MM.1S (cell line): Measurements from ENCODE around the gene PODNL1.

Experiments used
- DNase-seq: peaks from one replicate; pipeline ENCODE4 v3.0.0-alpha.2; 2015
- H2AFZ ChIP-seq: fragments of 300-600 bp; sonication (generic); 2 replicates; pipeline ENCODE4 v1.6.0; 2016; ENCODE audit warnings: antibody characterized with exemption, low read length
- H3F3A ChIP-seq: fragments of 300-600 bp; sonication (generic); 2 replicates; pipeline ENCODE4 v1.6.1; 2016; ENCODE audit warnings: mild to moderate bottlenecking, antibody characterized with exemption, low read length, moderate library complexity, mixed read lengths; ENCODE audit not compliant: insufficient read depth
- H3K27ac ChIP-seq: fragments of 300-600 bp; sonication (generic); 2 replicates; pipeline ENCODE4 v1.5.1; 2016; ENCODE audit warnings: mild to moderate bottlenecking, low read length
- H3K27me3 ChIP-seq: fragments of 300-600 bp; sonication (generic); replicated peaks from 2 replicates; pipeline ENCODE4 v1.6.0; 2016; ENCODE audit warnings: low read length; ENCODE audit not compliant: insufficient read depth
- H3K36me3 ChIP-seq: fragments of 300-600 bp; sonication (generic); replicated peaks from 2 replicates; pipeline ENCODE4 v1.6.1; 2016; ENCODE audit warnings: mild to moderate bottlenecking, low read length, mixed read lengths; ENCODE audit not compliant: insufficient read depth
- H3K4me1 ChIP-seq: fragments of 300-600 bp; sonication (generic); 2 replicates; pipeline ENCODE4 v1.6.1; 2016; ENCODE audit warnings: low read length, mixed read lengths
- H3K4me2 ChIP-seq: fragments of 300-600 bp; sonication (generic); 2 replicates; pipeline ENCODE4 v1.6.0; 2016; ENCODE audit warnings: low read depth, low read length
- H3K4me3 ChIP-seq: fragments of 300-600 bp; sonication (generic); 2 replicates; pipeline ENCODE4 v1.5.1; 2016; ENCODE audit warnings: low read length, mixed read lengths
- H3K79me2 ChIP-seq: fragments of 300-600 bp; sonication (generic); 2 replicates; pipeline ENCODE4 v1.6.1; 2016; ENCODE audit warnings: mixed run types, low read length, mixed read lengths
- H3K9ac ChIP-seq: fragments of 300-600 bp; sonication (generic); 2 replicates; pipeline ENCODE4 v1.6.1; 2016; ENCODE audit warnings: low read length, mixed read lengths
- H3K9me2 ChIP-seq: fragments of 300-600 bp; sonication (generic); replicated peaks from 2 replicates; pipeline ENCODE4 v1.6.1; 2016; ENCODE audit warnings: mild to moderate bottlenecking, low read length, mixed read lengths; ENCODE audit not compliant: insufficient read depth
- H3K9me3 ChIP-seq: fragments of 300-600 bp; sonication (generic); replicated peaks from 2 replicates; pipeline ENCODE4 v1.6.1; 2016; ENCODE audit warnings: mild to moderate bottlenecking, low read length, mixed read lengths; ENCODE audit not compliant: insufficient read depth
- H4K20me1 ChIP-seq: fragments of 300-600 bp; sonication (generic); 2 replicates; pipeline ENCODE4 v1.6.1; 2016; ENCODE audit warnings: mild to moderate bottlenecking, low read length, moderate library complexity, mixed read lengths; ENCODE audit not compliant: insufficient read depth
- CTCF ChIP-seq: fragments of 300-600 bp; sonication (generic); IDR thresholded peaks from 2 replicates; pipeline ENCODE4 v1.5.1; 2016; ENCODE audit warnings: antibody characterized with exemption, low read length, mixed read lengths
- EZH2 ChIP-seq: fragments of 300-600 bp; sonication (generic); optimal IDR thresholded peaks from 2 replicates; pipeline ENCODE3; 2017; ENCODE audit warnings: low read depth, mild to moderate bottlenecking, antibody characterized with exemption, low read length, mixed read lengths
- EZH2phosphoT487 ChIP-seq: fragments of 300-600 bp; sonication (generic); IDR thresholded peaks from 2 replicates; pipeline ENCODE4 v1.6.1; 2018; ENCODE audit warnings: antibody characterized with exemption, low read length

PODNL1 gene

GRCh38 chr19:13981021-13981420 is 42.8 kb upstream of the PODNL1 start:
- no peak overlapping the region for H3K4me3 ChIP-seq
- DNase-seq = no peak
- no peak overlapping the region for H3K9ac ChIP-seq
- H3K4me1 ChIP-seq = peaks cover 6% of the 10 kb centered on the region
- H3K79me2 ChIP-seq = no peaks in the 10 kb centered on the region
- no peaks in the 10 kb centered on the region for H3K9me3 ChIP-seq
- no peaks in the 10 kb centered on the region for H3K27me3 ChIP-seq
- no peaks in the 10 kb centered on the region for H3K9me2 ChIP-seq
- no peaks in the 10 kb centered on the region for H4K20me1 ChIP-seq
- no peak overlapping the region for H3K27ac ChIP-seq
- TF ChIP-seq EZH2phosphoT487 (no peak), CTCF (no peak), EZH2 (no peak)
- no peaks in the 10 kb centered on the region for H3K36me3 ChIP-seq
- H2AFZ ChIP-seq = no peak overlapping the region
- peaks cover 9% of the 10 kb centered on the region for H3F3A ChIP-seq
- no peak overlapping the region for H3K4me2 ChIP-seq

GRCh38 chr19:13980340-13980739 is 42.1 kb upstream of the PODNL1 start:
- no peaks in the 10 kb centered on the region for H3K27me3 ChIP-seq
- peaks cover 2% of the 10 kb centered on the region for H3F3A ChIP-seq
- TF ChIP-seq EZH2 (no peak), CTCF (no peak), EZH2phosphoT487 (no peak)
- H3K4me1 ChIP-seq = no peaks in the 10 kb centered on the region
- no peak overlapping the region for H3K4me2 ChIP-seq
- no peaks in the 10 kb centered on the region for H3K9me2 ChIP-seq
- H3K9ac ChIP-seq = no peak overlapping the region
- no peak overlapping the region for H3K4me3 ChIP-seq
- no peaks in the 10 kb centered on the region for H3K36me3 ChIP-seq
- DNase-seq = no peak
- no peaks in the 10 kb centered on the region for H4K20me1 ChIP-seq
- no peaks in the 10 kb centered on the region for H3K9me3 ChIP-seq
- H3K27ac ChIP-seq = no peak overlapping the region
- H3K79me2 ChIP-seq = no peaks in the 10 kb centered on the region
- no peak overlapping the region for H2AFZ ChIP-seq

GRCh38 chr19:13979686-13980085 is 41.5 kb upstream of the PODNL1 start:
- Histone ChIP-seq H3K9me2 (no peaks in the 10 kb centered on the region), H3K4me2 (no peak overlapping the region), H3K36me3 (no peaks in the 10 kb centered on the region), H3K9me3 (no peaks in the 10 kb centered on the region), H4K20me1 (no peaks in the 10 kb centered on the region), H3K27me3 (no peaks in the 10 kb centered on the region), H3K4me3 (no peak overlapping the region), H2AFZ (no peak overlapping the region), H3F3A (no peaks in the 10 kb centered on the region), H3K9ac (no peak overlapping the region), H3K27ac (no peak overlapping the region), H3K79me2 (no peaks in the 10 kb centered on the region), H3K4me1 (no peaks in the 10 kb centered on the region)
- TF ChIP-seq CTCF (no peak), EZH2phosphoT487 (no peak), EZH2 (no peak)
- DNase-seq = no peak

GRCh38 chr19:13979244-13979615 is 41.0 kb upstream of the PODNL1 start:
- Histone ChIP-seq H3K4me1 (no peaks in the 10 kb centered on the region), H4K20me1 (no peaks in the 10 kb centered on the region), H3K27me3 (no peaks in the 10 kb centered on the region), H3K4me3 (no peak overlapping the region), H3K79me2 (no peaks in the 10 kb centered on the region), H3K9ac (no peak overlapping the region), H3K4me2 (no peak overlapping the region), H3K9me3 (no peaks in the 10 kb centered on the region), H3K36me3 (no peaks in the 10 kb centered on the region), H3K27ac (no peak overlapping the region), H2AFZ (no peak overlapping the region), H3F3A (no peaks in the 10 kb centered on the region), H3K9me2 (no peaks in the 10 kb centered on the region)
- DNase-seq = no peak
- no peak for TF ChIP-seq CTCF
